Astrocyte (in vitro differentiated cells and primary cell): ENCODE measurements around the gene SCYGR3. TPM values are rescaled to one million over a fixed set of nuclear protein-coding genes. Genes with fewer than 3 reads are reported as not detected.

Experiments
- DNase-seq: peaks from one replicate; pipeline ENCODE4 v3.0.0-alpha.2; 2010; ENCODE audit warnings: low read depth
- FAIRE-seq: peaks from 2 replicates; lab custom pipeline; 2011; peaks lifted over from hg19 to GRCh38; lab: Jason Lieb, UNC
- H2AFZ ChIP-seq: 2 replicates; pipeline ENCODE4 v1.6.0; 2012; ENCODE audit warnings: low read depth, low read length, inconsistent platforms
- H3K27ac ChIP-seq: 2 replicates; pipeline ENCODE4 v1.5.1; 2011; ENCODE audit warnings: low read depth, low read length, inconsistent platforms
- H3K27me3 ChIP-seq: 2 replicates; pipeline ENCODE4 v1.6.0; 2011; ENCODE audit warnings: low read length, inconsistent platforms; ENCODE audit not compliant: insufficient read depth
- H3K36me3 ChIP-seq: 2 replicates; pipeline ENCODE4 v1.5.1; 2011; ENCODE audit warnings: low read length, inconsistent platforms; ENCODE audit not compliant: insufficient read depth
- H3K4me1 ChIP-seq: 2 replicates; pipeline ENCODE4 v1.5.1; 2011; ENCODE audit warnings: low read length, inconsistent platforms; ENCODE audit not compliant: insufficient read depth
- H3K4me2 ChIP-seq: 2 replicates; pipeline ENCODE4 v1.6.0; 2012; ENCODE audit warnings: low read length, inconsistent platforms
- H3K4me3 ChIP-seq: 2 replicates; pipeline ENCODE4 v1.5.1; 2011; ENCODE audit warnings: low read depth, mild to moderate bottlenecking, low read length, inconsistent platforms; ENCODE audit not compliant: insufficient read depth
- H3K79me2 ChIP-seq: 2 replicates; pipeline ENCODE4 v1.6.0; 2012; ENCODE audit warnings: mild to moderate bottlenecking, low read length, inconsistent platforms; ENCODE audit not compliant: insufficient read depth
- H3K9ac ChIP-seq: 2 replicates; pipeline ENCODE4 v1.6.0; 2012; ENCODE audit warnings: mild to moderate bottlenecking, low read length, inconsistent platforms
- H3K9me3 ChIP-seq: 2 replicates; pipeline ENCODE4 v1.5.1; 2012; ENCODE audit warnings: low read depth, mild to moderate bottlenecking, low read length, inconsistent platforms; ENCODE audit not compliant: insufficient read depth
- H4K20me1 ChIP-seq: 2 replicates; pipeline ENCODE4 v1.6.0; 2012; ENCODE audit warnings: low read length, inconsistent platforms; ENCODE audit not compliant: insufficient read depth
- H3K27ac Mint-ChIP-seq: one replicate; pipeline ENCODE4 v1.8.0; 2021; ENCODE audit warnings: mild to moderate bottlenecking, mixed read lengths; ENCODE audit not compliant: unreplicated experiment
- H3K27me3 Mint-ChIP-seq: one replicate; pipeline ENCODE4 v1.8.0; 2021; ENCODE audit warnings: low read depth, mixed read lengths; ENCODE audit not compliant: unreplicated experiment
- H3K36me3 Mint-ChIP-seq: one replicate; pipeline ENCODE4 v1.8.0; 2021; ENCODE audit warnings: low read depth, mixed read lengths; ENCODE audit not compliant: unreplicated experiment
- H3K4me1 Mint-ChIP-seq: one replicate; pipeline ENCODE4 v1.8.0; 2021; ENCODE audit warnings: low read depth, mixed read lengths; ENCODE audit not compliant: unreplicated experiment
- H3K4me3 Mint-ChIP-seq: one replicate; pipeline ENCODE4 v1.8.0; 2021; ENCODE audit warnings: mild to moderate bottlenecking, moderate library complexity, mixed read lengths; ENCODE audit not compliant: unreplicated experiment
- H3K9me3 Mint-ChIP-seq: one replicate; pipeline ENCODE4 v1.8.0; 2021; ENCODE audit warnings: mild to moderate bottlenecking, mixed read lengths; ENCODE audit not compliant: unreplicated experiment
- EZH2 ChIP-seq: IDR thresholded peaks from 2 replicates; pipeline ENCODE4 v1.6.1; 2012; ENCODE audit warnings: mild to moderate bottlenecking, low read length, inconsistent platforms; ENCODE audit not compliant: insufficient read depth
- total RNA-seq: library from RNA; stranded (reverse); gene quantifications from 2 replicates; pipeline ENCODE4 v1.2.1, GENCODE V29; 2021
- TF ChIP-seq, protein P1 (sequence below): IDR thresholded peaks from 2 replicates; pipeline ENCODE4 v1.5.1; 2011; ENCODE audit warnings: low read depth, mild to moderate bottlenecking, inconsistent platforms, low read length, moderate library complexity; ENCODE audit not compliant: insufficient read depth

Gene SCYGR3
- total RNA-seq, 1 donor from 2014 or later = not detected

DNA sequence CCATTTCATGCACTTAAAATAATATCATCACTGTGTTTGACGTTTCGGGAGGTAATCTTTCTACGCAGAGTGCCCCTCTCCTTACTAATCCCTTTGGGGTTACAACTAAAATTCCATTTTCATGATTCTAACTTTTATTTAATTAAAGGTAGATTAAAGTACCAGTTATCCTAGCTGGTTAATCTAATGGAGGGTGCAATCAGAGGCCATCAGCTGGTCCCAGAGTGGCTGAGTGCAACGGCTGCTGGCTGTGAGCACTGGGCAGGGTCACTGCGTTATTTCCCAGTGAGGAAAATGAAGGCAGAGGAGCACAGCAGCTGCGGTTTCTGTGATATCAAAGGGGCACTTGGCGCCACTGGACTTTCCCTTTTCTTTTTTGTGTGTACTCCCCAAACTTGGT lies 14.8 kb upstream of the SCYGR3 start:
- Mint-ChIP-seq H3K9me3 (no peaks in the 10 kb centered on the region), H3K4me1 (no peaks in the 10 kb centered on the region), H3K36me3 (peaks cover 2% of the 10 kb centered on the region), H3K4me3 (no peak overlapping the region), H3K27ac (no peak overlapping the region), H3K27me3 (no peaks in the 10 kb centered on the region)
- Histone ChIP-seq H3K4me3 (no peak overlapping the region), H4K20me1 (no peaks in the 10 kb centered on the region), H3K27ac (no peak overlapping the region), H3K4me2 (no peak overlapping the region), H3K9ac (no peak overlapping the region), H3K27me3 (no peaks in the 10 kb centered on the region), H3K36me3 (no peaks in the 10 kb centered on the region), H3K4me1 (no peaks in the 10 kb centered on the region), H3K79me2 (no peaks in the 10 kb centered on the region), H2AFZ (no peak overlapping the region), H3K9me3 (no peaks in the 10 kb centered on the region)
- no peak for FAIRE-seq
- TF ChIP-seq, protein P1, sequence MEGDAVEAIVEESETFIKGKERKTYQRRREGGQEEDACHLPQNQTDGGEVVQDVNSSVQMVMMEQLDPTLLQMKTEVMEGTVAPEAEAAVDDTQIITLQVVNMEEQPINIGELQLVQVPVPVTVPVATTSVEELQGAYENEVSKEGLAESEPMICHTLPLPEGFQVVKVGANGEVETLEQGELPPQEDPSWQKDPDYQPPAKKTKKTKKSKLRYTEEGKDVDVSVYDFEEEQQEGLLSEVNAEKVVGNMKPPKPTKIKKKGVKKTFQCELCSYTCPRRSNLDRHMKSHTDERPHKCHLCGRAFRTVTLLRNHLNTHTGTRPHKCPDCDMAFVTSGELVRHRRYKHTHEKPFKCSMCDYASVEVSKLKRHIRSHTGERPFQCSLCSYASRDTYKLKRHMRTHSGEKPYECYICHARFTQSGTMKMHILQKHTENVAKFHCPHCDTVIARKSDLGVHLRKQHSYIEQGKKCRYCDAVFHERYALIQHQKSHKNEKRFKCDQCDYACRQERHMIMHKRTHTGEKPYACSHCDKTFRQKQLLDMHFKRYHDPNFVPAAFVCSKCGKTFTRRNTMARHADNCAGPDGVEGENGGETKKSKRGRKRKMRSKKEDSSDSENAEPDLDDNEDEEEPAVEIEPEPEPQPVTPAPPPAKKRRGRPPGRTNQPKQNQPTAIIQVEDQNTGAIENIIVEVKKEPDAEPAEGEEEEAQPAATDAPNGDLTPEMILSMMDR = no peak
- no peak for TF ChIP-seq EZH2
- DNase-seq = no peak

DNA sequence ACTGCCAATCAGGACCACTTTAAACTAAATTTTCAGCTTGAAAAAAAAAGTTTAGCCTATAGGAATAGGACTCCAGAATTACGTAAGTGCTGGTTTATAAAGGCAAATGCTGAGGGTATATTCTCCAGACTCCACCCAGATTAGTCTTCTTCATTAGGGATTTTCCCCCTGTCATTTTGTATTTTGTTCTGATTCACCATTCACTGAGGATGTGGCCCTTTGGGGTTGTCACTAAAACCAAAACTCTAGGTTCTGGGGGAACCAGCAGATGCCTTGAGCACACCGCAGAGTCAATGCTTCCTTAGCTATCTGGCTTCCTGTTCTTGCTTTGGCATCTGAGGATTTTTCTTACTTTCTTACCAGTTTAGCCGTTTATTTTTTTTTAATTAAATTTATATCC lies 13.1 kb upstream of the SCYGR3 start:
- Histone ChIP-seq H3K9me3 (no peaks in the 10 kb centered on the region), H3K27me3 (no peaks in the 10 kb centered on the region), H3K4me2 (no peak overlapping the region), H3K4me1 (peaks cover 6% of the 10 kb centered on the region), H3K79me2 (no peaks in the 10 kb centered on the region), H3K4me3 (no peak overlapping the region), H2AFZ (no peak overlapping the region), H3K27ac (no peak overlapping the region), H3K36me3 (no peaks in the 10 kb centered on the region), H4K20me1 (no peaks in the 10 kb centered on the region), H3K9ac (no peak overlapping the region)
- FAIRE-seq = no peak
- H3K9me3 Mint-ChIP-seq = no peaks in the 10 kb centered on the region
- no peak overlapping the region for H3K4me3 Mint-ChIP-seq
- DNase-seq = no peak
- H3K27ac Mint-ChIP-seq = no peak overlapping the region
- peaks cover 2% of the 10 kb centered on the region for H3K36me3 Mint-ChIP-seq
- TF ChIP-seq, protein P1 = no peak
- no peak for TF ChIP-seq EZH2
- H3K27me3 Mint-ChIP-seq = no peaks in the 10 kb centered on the region
- peaks cover 10% of the 10 kb centered on the region for H3K4me1 Mint-ChIP-seq

DNA sequence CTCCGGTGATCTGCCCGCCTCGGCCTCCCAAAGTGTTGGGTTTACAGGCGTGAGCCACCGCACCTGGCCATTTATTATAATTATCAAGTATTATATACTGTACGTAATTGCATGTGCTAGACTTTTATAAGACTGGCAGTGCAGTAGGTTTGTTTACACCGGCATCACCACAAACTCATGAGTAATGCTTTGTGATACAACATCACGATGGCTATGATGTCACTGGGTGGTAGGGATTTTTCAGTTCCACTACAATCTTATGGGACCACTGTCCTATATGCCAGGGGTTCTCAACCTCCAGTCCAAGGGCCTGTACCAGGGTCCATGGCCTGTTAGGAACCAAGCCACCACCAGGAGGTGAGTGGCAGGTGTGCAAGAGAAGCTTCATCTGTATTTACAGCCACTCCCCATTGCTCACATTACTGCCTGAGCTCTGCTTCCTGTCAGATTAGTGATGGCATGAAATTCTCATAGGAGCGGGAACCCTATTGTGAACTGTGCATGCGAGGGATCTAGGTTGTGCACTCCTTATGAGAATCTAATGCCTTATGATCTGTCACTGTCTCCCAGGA lies 12.0 kb upstream of the SCYGR3 start:
- H3K36me3 Mint-ChIP-seq = peaks cover 2% of the 10 kb centered on the region
- H3K27ac ChIP-seq = no peak overlapping the region

More for the DNA sequence above, 12.0 kb upstream of the SCYGR3 start:
- FAIRE-seq = no peak
- Histone ChIP-seq H2AFZ (no peak overlapping the region), H3K9me3 (no peaks in the 10 kb centered on the region), H3K79me2 (no peaks in the 10 kb centered on the region), H3K4me3 (no peak overlapping the region), H3K4me2 (no peak overlapping the region), H3K4me1 (peaks cover 6% of the 10 kb centered on the region), H3K27me3 (no peaks in the 10 kb centered on the region), H3K9ac (no peak overlapping the region), H3K36me3 (no peaks in the 10 kb centered on the region), H4K20me1 (no peaks in the 10 kb centered on the region)
- Mint-ChIP-seq H3K4me1 (peaks cover 11% of the 10 kb centered on the region), H3K27ac (no peak overlapping the region), H3K4me3 (no peak overlapping the region), H3K27me3 (no peaks in the 10 kb centered on the region), H3K9me3 (no peaks in the 10 kb centered on the region)
- DNase-seq = no peak
- no peak for TF ChIP-seq EZH2
- TF ChIP-seq, protein P1 = no peak
